Thoracic aorta (tissue), 2 donors: ENCODE data around the gene AMBP. TPM values are rescaled to one million over a fixed set of nuclear protein-coding genes. Genes with fewer than 3 reads are reported as not detected.

ENCODE experiments used
- ATAC-seq: fragments of 150-250 bp; one replicate; pipeline ENCODE4 v1.8.0; 2017; ENCODE audit warnings: low read depth; ENCODE audit not compliant: insufficient number of reproducible peaks, low FRiP score
- DNase-seq: peaks from one replicate; pipeline ENCODE4 v3.0.0-alpha.2; 2020; ENCODE audit warnings: low spot score
- H3K27ac ChIP-seq, 2 donors: fragments of 200-600 bp; sonication (generic); 1 replicate in 1 of 2; 2 replicates in 1 of 2; pipeline ENCODE4 v1.5.1; 2016; ENCODE audit warnings: mild to moderate bottlenecking in 2 of 2, moderate library complexity in 2 of 2
- H3K27me3 ChIP-seq: fragments of 200-600 bp; sonication (generic); replicated peaks from 2 replicates; pipeline ENCODE4 v1.6.0; 2016; ENCODE audit warnings: mild to moderate bottlenecking; ENCODE audit not compliant: insufficient read depth
- H3K36me3 ChIP-seq: fragments of 200-600 bp; sonication (generic); one replicate; pipeline ENCODE4 v1.5.1; 2016
- H3K4me1 ChIP-seq, 2 donors: fragments of 200-600 bp; sonication (generic); 1 replicate in 1 of 2; 2 replicates in 1 of 2; pipeline versions ENCODE4 v1.5.1 to v1.6.0; 2016; ENCODE audit warnings: low read depth in 2 of 2, mild to moderate bottlenecking in 1 of 2; ENCODE audit not compliant: control insufficient read depth in 1 of 2
- H3K4me3 ChIP-seq: fragments of 200-600 bp; sonication (generic); 2 replicates; pipeline ENCODE4 v1.5.1; 2016; ENCODE audit warnings: mild to moderate bottlenecking
- H3K9me3 ChIP-seq: fragments of 200-600 bp; sonication (generic); 2 replicates; pipeline ENCODE4 v1.5.1; 2016
- CTCF ChIP-seq: fragments of 200-600 bp; sonication (generic); IDR thresholded peaks from one replicate; pipeline ENCODE4 v1.5.1; 2019; ENCODE audit warnings: antibody characterized with exemption
- total RNA-seq, 2 donors: library from RNA; depleted of rRNA; stranded (reverse); fragments of >200 nt; gene quantifications; one replicate each; pipeline versions ENCODE4 v1.1.0 to v1.2.3, GENCODE V29; 2016

AMBP gene
- total RNA-seq, 2 donors from 2014 or later = not detected

- H3K36me3 ChIP-seq = peaks cover 26% of the 10 kb centered on the region
- H3K9me3 ChIP-seq = no peaks in the 10 kb centered on the region
- no peak overlapping the region for H3K4me3 ChIP-seq
- no peaks in the 10 kb centered on the region for H3K27me3 ChIP-seq
- H3K4me1 ChIP-seq = no peaks in the 10 kb centered on the region
- TF ChIP-seq CTCF = no peak
- no peak for ATAC-seq
- DNase-seq = no peak
- H3K27ac ChIP-seq = no peak overlapping the region
Observed at GRCh38 chr9:114051706-114052105, 26.4 kb downstream of the AMBP start.

GRCh38 chr9:114051281-114051680, 26.8 kb downstream of the AMBP start:
- no peak for DNase-seq
- Histone ChIP-seq H3K4me1 (no peaks in the 10 kb centered on the region), H3K27me3 (no peaks in the 10 kb centered on the region), H3K36me3 (peaks cover 26% of the 10 kb centered on the region), H3K9me3 (no peaks in the 10 kb centered on the region), H3K27ac (no peak overlapping the region), H3K4me3 (no peak overlapping the region)
- no peak for TF ChIP-seq CTCF
- ATAC-seq = no peak

GRCh38 chr9:114050646-114051045, 27.5 kb downstream of the AMBP start:
- ATAC-seq (no peak), DNase-seq (no peak)
- Histone ChIP-seq H3K4me1 (no peaks in the 10 kb centered on the region), H3K4me3 (no peak overlapping the region), H3K27ac (no peak overlapping the region), H3K27me3 (no peaks in the 10 kb centered on the region), H3K36me3 (peaks cover 26% of the 10 kb centered on the region), H3K9me3 (no peaks in the 10 kb centered on the region)
- TF ChIP-seq CTCF = no peak

- Histone ChIP-seq H3K4me1 (no peaks in the 10 kb centered on the region), H3K4me3 (no peak overlapping the region), H3K9me3 (no peaks in the 10 kb centered on the region), H3K27me3 (no peaks in the 10 kb centered on the region), H3K36me3 (peaks cover 26% of the 10 kb centered on the region), H3K27ac (no peak overlapping the region)
- TF ChIP-seq CTCF = no peak
- no peak for ATAC-seq
- no peak for DNase-seq
Observed at GRCh38 chr9:114050226-114050568, 27.9 kb downstream of the AMBP start.

GRCh38 chr9:114049441-114050225, 28.5 kb downstream of the AMBP start:
- Histone ChIP-seq H3K36me3 (peaks cover 26% of the 10 kb centered on the region), H3K27ac (no peak overlapping the region), H3K4me1 (no peaks in the 10 kb centered on the region), H3K9me3 (no peaks in the 10 kb centered on the region), H3K4me3 (no peak overlapping the region), H3K27me3 (no peaks in the 10 kb centered on the region)
- ATAC-seq = no peak
- DNase-seq = no peak
- TF ChIP-seq CTCF = no peak
